Left ventricle myocardium inferior (tissue), 1 donor: ENCODE measurements around the gene ERBB2. TPM values are rescaled to one million over a fixed set of nuclear protein-coding genes. Genes with fewer than 3 reads are reported as not detected.

Source experiments
- DNase-seq: peaks from one replicate; pipeline ENCODE4 v3.0.0-alpha.2; 2020
- H3K27ac ChIP-seq: fragments of 200-600 bp; replicated peaks from 2 replicates; pipeline ENCODE4 v1.8.0; 2021
- H3K27me3 ChIP-seq: fragments of 200-600 bp; 2 replicates; pipeline ENCODE4 v1.8.0; 2021; ENCODE audit warnings: low read depth
- H3K36me3 ChIP-seq: fragments of 200-600 bp; 2 replicates; pipeline ENCODE4 v1.8.0; 2021
- H3K4me1 ChIP-seq: fragments of 200-600 bp; 2 replicates; pipeline ENCODE4 v1.8.0; 2021
- H3K4me3 ChIP-seq: fragments of 200-600 bp; 2 replicates; pipeline ENCODE4 v1.8.0; 2021; ENCODE audit warnings: mild to moderate bottlenecking, moderate library complexity
- H3K9me3 ChIP-seq: fragments of 200-600 bp; replicated peaks from 2 replicates; pipeline ENCODE4 v1.8.0; 2021
- intact Hi-C: fragments of 100-400 bp; cut with micrococcal nuclease; formaldehyde crosslinking; loops from one replicate; pipeline ENCODE4 v1.11.0; 2022
- total RNA-seq: library from RNA; stranded (reverse); fragmentation: NEBNext Ultra II Directional; extraction: Animal tissue kit (Norgen Biotek cat#: 25700); gene quantifications from one replicate; pipeline ENCODE4 v1.2.1, GENCODE V29; 2021
- TF ChIP-seq, protein P1 (sequence below): fragments of 200-600 bp; IDR thresholded peaks from 2 replicates; pipeline ENCODE4 v1.8.0; 2021; ENCODE audit warnings: antibody characterized with exemption, mild to moderate bottlenecking, borderline replicate concordance
- donor health status: DM: no; HTN: yes; CAD: no; lungs with severe emphysema.

The ERBB2 gene
- total RNA-seq, 1 donor from 2014 or later: 61.0 TPM

- Histone ChIP-seq H3K36me3 (no peaks in the 10 kb centered on the region), H3K4me3 (no peak overlapping the region), H3K9me3 (no peaks in the 10 kb centered on the region), H3K27ac (no peak overlapping the region), H3K4me1 (peaks cover 37% of the 10 kb centered on the region), H3K27me3 (peaks cover 74% of the 10 kb centered on the region)
- intact Hi-C loops: no loop called here
- DNase-seq: no peak
- TF ChIP-seq, protein P1, sequence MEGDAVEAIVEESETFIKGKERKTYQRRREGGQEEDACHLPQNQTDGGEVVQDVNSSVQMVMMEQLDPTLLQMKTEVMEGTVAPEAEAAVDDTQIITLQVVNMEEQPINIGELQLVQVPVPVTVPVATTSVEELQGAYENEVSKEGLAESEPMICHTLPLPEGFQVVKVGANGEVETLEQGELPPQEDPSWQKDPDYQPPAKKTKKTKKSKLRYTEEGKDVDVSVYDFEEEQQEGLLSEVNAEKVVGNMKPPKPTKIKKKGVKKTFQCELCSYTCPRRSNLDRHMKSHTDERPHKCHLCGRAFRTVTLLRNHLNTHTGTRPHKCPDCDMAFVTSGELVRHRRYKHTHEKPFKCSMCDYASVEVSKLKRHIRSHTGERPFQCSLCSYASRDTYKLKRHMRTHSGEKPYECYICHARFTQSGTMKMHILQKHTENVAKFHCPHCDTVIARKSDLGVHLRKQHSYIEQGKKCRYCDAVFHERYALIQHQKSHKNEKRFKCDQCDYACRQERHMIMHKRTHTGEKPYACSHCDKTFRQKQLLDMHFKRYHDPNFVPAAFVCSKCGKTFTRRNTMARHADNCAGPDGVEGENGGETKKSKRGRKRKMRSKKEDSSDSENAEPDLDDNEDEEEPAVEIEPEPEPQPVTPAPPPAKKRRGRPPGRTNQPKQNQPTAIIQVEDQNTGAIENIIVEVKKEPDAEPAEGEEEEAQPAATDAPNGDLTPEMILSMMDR: no peak
These were observed 43.1 kb downstream of the ERBB2 start for GRCh38 chr17:39742856-39743436.

DNA sequence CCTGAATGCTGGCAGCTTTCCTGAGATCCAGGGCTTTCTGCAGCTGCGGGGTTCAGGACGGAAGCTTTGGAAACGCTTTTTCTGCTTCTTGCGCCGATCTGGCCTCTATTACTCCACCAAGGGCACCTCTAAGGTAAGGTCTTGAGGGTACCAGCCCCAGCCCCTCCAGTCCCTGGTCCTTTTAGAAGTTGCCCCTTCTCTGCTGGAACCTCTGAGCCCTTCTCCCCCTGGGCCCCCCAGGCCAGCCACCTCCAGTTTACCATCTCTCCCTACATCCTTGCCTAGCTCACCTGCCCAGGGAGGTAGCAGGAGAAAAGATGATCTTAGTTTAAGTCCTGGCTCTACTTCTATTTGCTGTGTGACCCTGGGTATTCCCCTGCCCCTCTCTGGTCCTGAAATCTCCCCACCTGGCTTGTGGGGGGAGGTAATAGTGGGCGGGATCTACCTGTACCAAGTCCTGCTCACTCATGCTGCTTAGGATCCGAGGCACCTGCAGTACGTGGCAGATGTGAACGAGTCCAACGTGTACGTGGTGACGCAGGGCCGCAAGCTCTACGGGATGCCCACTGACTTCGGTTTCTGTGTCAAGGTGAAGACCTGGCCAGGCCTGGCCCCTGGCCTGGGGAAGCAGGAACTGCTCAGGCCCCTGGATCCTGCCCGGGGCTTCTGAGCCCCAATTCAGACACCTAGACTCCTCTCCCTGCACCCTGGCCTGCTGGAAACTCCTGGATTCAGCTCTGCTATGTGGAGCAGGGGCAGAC, 44.4 kb downstream of the ERBB2 start:
- H3K4me3 ChIP-seq: no peak overlapping the region
- TF ChIP-seq, protein P1: no peak
- no peak overlapping the region for H3K27ac ChIP-seq
- no peak for DNase-seq
- no peaks in the 10 kb centered on the region for H3K36me3 ChIP-seq
- no peaks in the 10 kb centered on the region for H3K9me3 ChIP-seq
- intact Hi-C loops: no loop called here
- peaks cover 24% of the 10 kb centered on the region for H3K4me1 ChIP-seq
- H3K27me3 ChIP-seq: peaks cover 61% of the 10 kb centered on the region

- no peak overlapping the region for H3K4me3 ChIP-seq
- peaks cover 22% of the 10 kb centered on the region for H3K4me1 ChIP-seq
- H3K27ac ChIP-seq: no peak overlapping the region
- intact Hi-C loops: no loop called here
- H3K36me3 ChIP-seq: no peaks in the 10 kb centered on the region
- H3K9me3 ChIP-seq: no peaks in the 10 kb centered on the region
- peaks cover 55% of the 10 kb centered on the region for H3K27me3 ChIP-seq
- DNase-seq: no peak
- TF ChIP-seq, protein P1: no peak
These were observed 45.0 kb downstream of the ERBB2 start for GRCh38 chr17:39744836-39745215.

DNA sequence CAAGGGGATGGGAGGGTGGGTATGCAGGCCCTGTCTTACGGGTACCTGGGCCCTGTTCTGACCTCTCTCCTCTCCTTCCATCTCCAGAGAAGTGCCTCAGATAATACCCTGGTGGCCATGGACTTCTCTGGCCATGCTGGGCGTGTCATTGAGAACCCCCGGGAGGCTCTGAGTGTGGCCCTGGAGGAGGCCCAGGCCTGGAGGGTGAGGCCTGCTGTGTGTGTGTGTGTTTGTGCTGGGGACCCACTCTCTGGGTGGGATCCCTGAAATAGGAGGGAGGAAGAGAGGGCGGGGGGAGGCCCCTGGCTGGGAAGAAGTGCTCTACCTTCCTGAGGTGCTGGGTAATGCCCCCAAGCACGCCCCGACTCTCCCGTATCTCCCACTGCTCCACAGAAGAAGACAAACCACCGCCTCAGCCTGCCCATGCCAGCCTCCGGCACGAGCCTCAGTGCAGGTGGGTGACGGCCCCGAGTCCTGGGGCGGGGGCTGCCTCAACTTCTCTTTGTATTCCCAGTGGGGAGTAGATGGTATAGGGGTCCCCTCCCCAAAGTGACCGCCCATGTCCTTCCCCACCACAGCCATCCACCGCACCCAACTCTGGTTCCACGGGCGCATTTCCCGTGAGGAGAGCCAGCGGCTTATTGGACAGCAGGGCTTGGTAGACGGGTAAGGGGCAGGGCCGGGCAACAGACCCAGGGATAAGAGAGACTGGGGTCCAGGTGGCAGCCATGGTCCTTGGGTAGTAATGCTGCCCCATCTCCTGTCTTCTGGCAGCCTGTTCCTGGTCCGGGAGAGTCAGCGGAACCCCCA, 45.7 kb downstream of the ERBB2 start:
- H3K27me3 ChIP-seq: peaks cover 48% of the 10 kb centered on the region
- H3K9me3 ChIP-seq: no peaks in the 10 kb centered on the region
- H3K36me3 ChIP-seq: no peaks in the 10 kb centered on the region
- DNase-seq: no peak
- intact Hi-C loops: no loop called here
- peaks cover 22% of the 10 kb centered on the region for H3K4me1 ChIP-seq
- TF ChIP-seq, protein P1: no peak
- H3K27ac ChIP-seq: no peak overlapping the region
- H3K4me3 ChIP-seq: no peak overlapping the region

GRCh38 chr17:39746145-39746461, 46.2 kb downstream of the ERBB2 start:
- no peak overlapping the region for H3K27ac ChIP-seq
- peaks cover 22% of the 10 kb centered on the region for H3K4me1 ChIP-seq
- H3K36me3 ChIP-seq: no peaks in the 10 kb centered on the region
- TF ChIP-seq, protein P1: no peak
- intact Hi-C loops: no loop called here
- H3K27me3 ChIP-seq: peaks cover 43% of the 10 kb centered on the region
- H3K9me3 ChIP-seq: no peaks in the 10 kb centered on the region
- no peak overlapping the region for H3K4me3 ChIP-seq
- no peak for DNase-seq
